Karpas-422 (cell line): ENCODE data around the gene CEP135. TPM values are rescaled to one million over a fixed set of nuclear protein-coding genes. Genes with fewer than 3 reads are reported as not detected.

Experiments used
- DNase-seq: peaks from one replicate; pipeline ENCODE4 v3.0.0-alpha.2; 2015
- H2AFZ ChIP-seq: fragments of 200-600 bp; sonication (generic); 2 replicates; pipeline ENCODE4 v1.6.1; 2014; ENCODE audit warnings: antibody characterized with exemption, low read length, mixed read lengths
- H3K27ac ChIP-seq: fragments of 200-600 bp; sonication (generic); 2 replicates; pipeline ENCODE4 v1.5.1; 2014; ENCODE audit warnings: mild to moderate bottlenecking, low read length, moderate library complexity
- H3K27me3 ChIP-seq: fragments of 200-600 bp; sonication (generic); 2 replicates; pipeline ENCODE4 v1.6.1; 2014; ENCODE audit warnings: low read length, mixed read lengths
- H3K36me3 ChIP-seq: fragments of 200-600 bp; sonication (generic); 2 replicates; pipeline ENCODE4 v1.6.1; 2014; ENCODE audit warnings: low read length, mixed read lengths; ENCODE audit not compliant: insufficient read depth
- H3K4me1 ChIP-seq: fragments of 200-600 bp; sonication (generic); 2 replicates; pipeline ENCODE4 v1.6.1; 2014; ENCODE audit warnings: mild to moderate bottlenecking, low read length, mixed read lengths
- H3K4me2 ChIP-seq: fragments of 200-600 bp; sonication (generic); 2 replicates; pipeline ENCODE4 v1.6.1; 2014; ENCODE audit warnings: low read length, low read depth, mild to moderate bottlenecking; ENCODE audit not compliant: poor library complexity, severe bottlenecking
- H3K4me3 ChIP-seq: fragments of 200-600 bp; sonication (generic); 2 replicates; pipeline ENCODE4 v1.5.1; 2014; ENCODE audit warnings: mild to moderate bottlenecking, antibody characterized with exemption, low read length, mixed read lengths
- H3K79me2 ChIP-seq: fragments of 200-600 bp; sonication (generic); 2 replicates; pipeline ENCODE4 v1.6.1; 2014; ENCODE audit warnings: mild to moderate bottlenecking, low read length, mixed read lengths
- H3K9ac ChIP-seq: fragments of 200-600 bp; sonication (generic); 2 replicates; pipeline ENCODE4 v1.6.0; 2014; ENCODE audit warnings: low read length
- H3K9me2 ChIP-seq: fragments of 200-600 bp; sonication (generic), shearing (Covaris generic); replicated peaks from 2 replicates; pipeline ENCODE4 v1.6.0; 2014; ENCODE audit warnings: mild to moderate bottlenecking, low read length, moderate library complexity; ENCODE audit not compliant: insufficient read depth
- H3K9me3 ChIP-seq: fragments of 300-700, 200-600 bp; sonication (generic); 2 replicates; pipeline ENCODE4 v1.6.1; 2014; ENCODE audit warnings: low read length, mixed read lengths
- H4K20me1 ChIP-seq: fragments of 200-600 bp; sonication (generic); 2 replicates; pipeline ENCODE4 v1.6.1; 2014; ENCODE audit warnings: mild to moderate bottlenecking, antibody characterized with exemption, low read length, low read depth; ENCODE audit not compliant: insufficient read depth
- total RNA-seq: library from RNA; depleted of rRNA; stranded (reverse); fragments of >200 nt; shearing (Covaris generic); gene quantifications from 2 replicates; pipeline ENCODE4 v1.2.3, GENCODE V29; 2014; ENCODE audit warnings: low replicate concordance; rRNA removed

Gene CEP135, protein sequence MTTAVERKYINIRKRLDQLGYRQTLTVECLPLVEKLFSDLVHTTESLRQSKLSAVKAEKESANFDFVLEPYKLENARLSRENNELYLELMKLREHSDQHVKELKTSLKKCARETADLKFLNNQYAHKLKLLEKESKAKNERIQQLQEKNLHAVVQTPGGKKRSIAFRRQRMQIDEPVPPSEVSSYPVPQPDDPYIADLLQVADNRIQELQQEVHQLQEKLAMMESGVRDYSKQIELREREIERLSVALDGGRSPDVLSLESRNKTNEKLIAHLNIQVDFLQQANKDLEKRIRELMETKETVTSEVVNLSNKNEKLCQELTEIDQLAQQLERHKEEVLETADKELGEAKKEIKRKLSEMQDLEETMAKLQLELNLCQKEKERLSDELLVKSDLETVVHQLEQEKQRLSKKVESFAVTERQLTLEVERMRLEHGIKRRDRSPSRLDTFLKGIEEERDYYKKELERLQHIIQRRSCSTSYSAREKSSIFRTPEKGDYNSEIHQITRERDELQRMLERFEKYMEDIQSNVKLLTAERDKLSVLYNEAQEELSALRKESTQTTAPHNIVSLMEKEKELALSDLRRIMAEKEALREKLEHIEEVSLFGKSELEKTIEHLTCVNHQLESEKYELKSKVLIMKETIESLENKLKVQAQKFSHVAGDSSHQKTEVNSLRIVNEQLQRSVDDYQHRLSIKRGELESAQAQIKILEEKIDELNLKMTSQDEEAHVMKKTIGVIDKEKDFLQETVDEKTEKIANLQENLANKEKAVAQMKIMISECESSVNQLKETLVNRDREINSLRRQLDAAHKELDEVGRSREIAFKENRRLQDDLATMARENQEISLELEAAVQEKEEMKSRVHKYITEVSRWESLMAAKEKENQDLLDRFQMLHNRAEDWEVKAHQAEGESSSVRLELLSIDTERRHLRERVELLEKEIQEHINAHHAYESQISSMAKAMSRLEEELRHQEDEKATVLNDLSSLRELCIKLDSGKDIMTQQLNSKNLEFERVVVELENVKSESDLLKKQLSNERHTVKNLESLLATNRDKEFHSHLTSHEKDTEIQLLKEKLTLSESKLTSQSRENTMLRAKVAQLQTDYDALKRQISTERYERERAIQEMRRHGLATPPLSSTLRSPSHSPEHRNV
- 16.0 and 16.1 TPM in 2 replicates for total RNA-seq

DNA sequence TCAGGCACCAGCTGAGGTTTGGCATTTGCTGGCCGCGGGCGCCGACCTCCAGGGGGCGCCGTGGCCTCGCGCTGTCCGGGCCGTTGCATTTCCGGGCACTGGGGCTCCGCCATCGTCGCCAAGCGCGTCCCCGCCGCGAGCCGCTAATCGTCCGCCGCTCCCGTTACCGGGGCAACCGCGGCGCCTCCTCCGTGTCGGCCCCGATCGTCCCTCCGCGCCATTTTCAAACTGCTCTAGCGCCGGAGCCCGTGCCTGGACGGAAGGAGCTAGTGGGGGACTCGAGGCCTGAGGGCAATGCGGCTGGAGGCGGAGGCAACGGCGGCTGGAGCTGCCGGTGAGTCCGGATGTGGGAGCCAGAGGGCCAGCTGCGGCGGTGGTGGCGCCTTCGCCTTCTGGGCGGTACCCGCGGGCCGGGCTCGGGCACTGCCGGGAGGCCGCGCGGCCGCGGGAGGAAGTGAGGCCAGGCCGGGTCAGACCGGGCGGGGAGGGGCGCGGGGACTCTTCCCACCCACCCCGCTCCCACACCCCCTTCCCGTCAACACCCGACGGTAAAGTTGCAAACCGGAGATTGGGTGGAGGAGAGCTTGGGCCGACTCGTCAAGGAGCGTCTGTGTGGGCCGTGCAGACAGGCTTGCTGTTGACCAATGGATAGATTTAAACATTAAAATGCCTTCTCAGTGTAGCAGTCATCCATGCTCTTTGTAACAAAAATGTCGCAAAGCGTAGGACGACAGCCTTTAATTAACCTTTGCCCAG is at the start of gene CEP135:
CEP135 (plus strand) TSS at position 220 of the 756 bp plus-strand sequence. CDS start 3,186 bp downstream, outside the sequence.
- peaks cover 13% of the 10 kb centered on the region; the same call in 1 of the 2 replicates for H3K36me3 ChIP-seq
- H3K4me3 ChIP-seq, result peak within 1 kb of the TSS; percentile 86
- no peaks in the 10 kb centered on the region for H3K9me2 ChIP-seq
- H3K4me1 ChIP-seq, result peaks cover 33% of the 10 kb centered on the region
- no peaks in the 10 kb centered on the region for H4K20me1 ChIP-seq
- H3K27me3 ChIP-seq, result no peaks in the 10 kb centered on the region
- peak within 1 kb of the TSS; percentile 89 for H3K27ac ChIP-seq
- peak within 1 kb of the TSS; percentile 89 for H3K9ac ChIP-seq
- H3K4me2 ChIP-seq, result peak within 1 kb of the TSS; percentile 98
- no peaks in the 10 kb centered on the region for H3K9me3 ChIP-seq
- peak within 1 kb of the TSS; percentile 90 for H2AFZ ChIP-seq
- DNase-seq, result peak; percentile 97
- H3K79me2 ChIP-seq, result peaks cover 45% of the 10 kb centered on the region

- no peak overlapping the region for H3K4me3 ChIP-seq
- H3K27me3 ChIP-seq, result no peaks in the 10 kb centered on the region
- no peak overlapping the region for H2AFZ ChIP-seq
- H3K4me2 ChIP-seq, result no peak overlapping the region
- peaks cover 40% of the 10 kb centered on the region for H3K36me3 ChIP-seq
- no peaks in the 10 kb centered on the region for H3K9me3 ChIP-seq
- no peak overlapping the region for H3K27ac ChIP-seq
- H3K9ac ChIP-seq, result no peak overlapping the region
- no peaks in the 10 kb centered on the region for H3K9me2 ChIP-seq
- no peaks in the 10 kb centered on the region for H4K20me1 ChIP-seq
- DNase-seq, result no peak
- H3K4me1 ChIP-seq, result no peaks in the 10 kb centered on the region
- no peaks in the 10 kb centered on the region for H3K79me2 ChIP-seq
Observed at GRCh38 chr4:55902677-55903076, 46.1 kb upstream of the CEP135 start.

GRCh38 chr4:55903577-55903976 is 45.2 kb upstream of the CEP135 start:
- H3K4me1 ChIP-seq, result no peaks in the 10 kb centered on the region
- no peak overlapping the region for H2AFZ ChIP-seq
- no peak overlapping the region for H3K9ac ChIP-seq
- H4K20me1 ChIP-seq, result no peaks in the 10 kb centered on the region
- H3K4me2 ChIP-seq, result no peak overlapping the region
- peaks cover 33% of the 10 kb centered on the region for H3K36me3 ChIP-seq
- no peaks in the 10 kb centered on the region for H3K9me3 ChIP-seq
- no peak overlapping the region for H3K27ac ChIP-seq
- H3K79me2 ChIP-seq, result no peaks in the 10 kb centered on the region
- DNase-seq, result no peak
- no peaks in the 10 kb centered on the region for H3K27me3 ChIP-seq
- H3K9me2 ChIP-seq, result no peaks in the 10 kb centered on the region
- H3K4me3 ChIP-seq, result no peak overlapping the region

- Histone ChIP-seq H3K27me3 (no peaks in the 10 kb centered on the region), H3K79me2 (no peaks in the 10 kb centered on the region), H3K4me3 (no peak overlapping the region), H4K20me1 (no peaks in the 10 kb centered on the region), H3K4me1 (no peaks in the 10 kb centered on the region), H3K9ac (no peak overlapping the region), H3K4me2 (no peak overlapping the region), H3K36me3 (peaks cover 26% of the 10 kb centered on the region), H2AFZ (no peak overlapping the region), H3K27ac (no peak overlapping the region), H3K9me2 (no peaks in the 10 kb centered on the region), H3K9me3 (no peaks in the 10 kb centered on the region)
- DNase-seq, result no peak
Observed at GRCh38 chr4:55904576-55904975, 44.2 kb upstream of the CEP135 start.

- DNase-seq, result no peak
- Histone ChIP-seq H4K20me1 (no peaks in the 10 kb centered on the region), H3K4me1 (no peaks in the 10 kb centered on the region), H3K79me2 (no peaks in the 10 kb centered on the region), H2AFZ (no peak overlapping the region), H3K9me3 (no peaks in the 10 kb centered on the region), H3K4me3 (no peak overlapping the region), H3K9ac (no peak overlapping the region), H3K9me2 (no peaks in the 10 kb centered on the region), H3K27ac (no peak overlapping the region), H3K4me2 (no peak overlapping the region), H3K27me3 (no peaks in the 10 kb centered on the region), H3K36me3 (peaks cover 13% of the 10 kb centered on the region; the same call in 1 of the 2 replicates)
Observed at GRCh38 chr4:55906323-55906722, 42.4 kb upstream of the CEP135 start.

DNA sequence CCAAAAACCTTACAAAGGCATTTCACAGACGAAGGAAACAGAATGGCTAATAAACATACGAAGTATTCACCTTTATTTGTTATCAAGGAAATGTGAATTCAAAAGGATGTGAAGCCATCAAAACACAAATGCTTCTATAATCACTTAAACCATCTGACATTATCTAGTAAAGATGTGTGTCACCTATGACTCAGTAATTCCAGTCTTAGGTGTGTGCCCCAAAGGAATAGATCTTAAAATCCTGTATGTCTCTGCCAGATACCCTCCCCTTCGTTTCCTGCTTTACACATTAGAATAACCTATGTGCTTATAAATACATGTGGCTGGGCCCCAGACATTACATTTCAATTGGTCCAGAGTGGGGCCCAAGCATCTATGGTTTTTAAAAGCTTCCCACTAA is 41.8 kb upstream of the CEP135 start:
- no peak for DNase-seq
- no peaks in the 10 kb centered on the region for H4K20me1 ChIP-seq
- H3K9ac ChIP-seq, result no peak overlapping the region
- no peak overlapping the region for H2AFZ ChIP-seq
- H3K79me2 ChIP-seq, result no peaks in the 10 kb centered on the region
- no peaks in the 10 kb centered on the region for H3K9me3 ChIP-seq
- H3K9me2 ChIP-seq, result no peaks in the 10 kb centered on the region
- peaks cover 11% of the 10 kb centered on the region; the same call in 1 of the 2 replicates for H3K36me3 ChIP-seq
- no peak overlapping the region for H3K4me2 ChIP-seq
- no peaks in the 10 kb centered on the region for H3K4me1 ChIP-seq
- no peaks in the 10 kb centered on the region for H3K27me3 ChIP-seq
- H3K27ac ChIP-seq, result no peak overlapping the region
- H3K4me3 ChIP-seq, result no peak overlapping the region

DNA sequence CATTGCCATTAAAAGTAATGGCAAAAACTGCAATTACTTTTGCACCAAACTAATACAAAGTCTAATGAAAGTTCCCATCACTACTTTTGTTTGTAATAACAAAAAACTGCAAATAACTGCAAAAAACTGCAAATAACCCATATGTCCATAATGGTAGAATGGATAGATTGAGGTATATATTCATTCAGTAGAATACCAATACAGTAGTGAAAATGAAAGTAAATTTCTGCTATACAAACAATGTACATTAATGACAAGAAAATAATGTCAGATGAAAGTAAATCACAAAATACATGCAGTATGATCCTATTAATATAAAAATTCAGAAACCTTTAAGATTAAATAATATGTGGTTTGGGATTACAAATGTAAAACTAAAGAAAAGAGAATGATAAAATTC is 41.3 kb upstream of the CEP135 start:
- H3K9ac ChIP-seq, result no peak overlapping the region
- no peaks in the 10 kb centered on the region for H3K27me3 ChIP-seq
- no peak overlapping the region for H3K27ac ChIP-seq
- no peaks in the 10 kb centered on the region for H3K9me3 ChIP-seq
- no peaks in the 10 kb centered on the region for H3K79me2 ChIP-seq
- DNase-seq, result no peak
- no peak overlapping the region for H3K4me2 ChIP-seq
- no peaks in the 10 kb centered on the region for H4K20me1 ChIP-seq
- H3K36me3 ChIP-seq, result peaks cover 6% of the 10 kb centered on the region; the same call in 1 of the 2 replicates
- no peaks in the 10 kb centered on the region for H3K4me1 ChIP-seq
- no peak overlapping the region for H2AFZ ChIP-seq
- H3K9me2 ChIP-seq, result no peaks in the 10 kb centered on the region
- no peak overlapping the region for H3K4me3 ChIP-seq
